HG03457 (cell line): Measurements from ENCODE around the gene SLC25A13.

Source experiments
- ATAC-seq: cut with Tn5 transposase; IDR thresholded peaks from one replicate; pipeline ENCODE4 v1.9.1; 2021; ENCODE audit warnings: moderate number of reproducible peaks; ENCODE audit not compliant: unreplicated experiment

SLC25A13 gene

DNA sequence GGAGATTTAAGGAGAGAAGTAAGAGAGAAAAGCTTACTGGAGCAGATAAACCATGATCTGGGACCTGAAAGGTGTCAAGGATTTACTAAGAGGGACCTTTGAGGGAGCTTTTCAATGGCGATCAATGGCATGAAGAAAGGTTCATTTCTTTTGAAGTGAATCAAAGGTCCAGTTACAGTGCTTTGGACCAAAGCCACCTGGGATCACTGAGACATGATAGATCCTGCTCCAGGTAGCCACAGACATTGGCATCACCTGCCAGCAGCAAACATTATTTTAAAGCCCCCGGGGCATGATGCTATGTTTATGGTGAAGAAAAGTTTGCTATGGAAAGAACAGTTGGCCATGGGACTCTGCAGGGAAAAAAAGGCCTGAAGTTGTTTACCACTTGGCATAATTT is 109.4 kb downstream of the SLC25A13 start:
- no peak for ATAC-seq

DNA sequence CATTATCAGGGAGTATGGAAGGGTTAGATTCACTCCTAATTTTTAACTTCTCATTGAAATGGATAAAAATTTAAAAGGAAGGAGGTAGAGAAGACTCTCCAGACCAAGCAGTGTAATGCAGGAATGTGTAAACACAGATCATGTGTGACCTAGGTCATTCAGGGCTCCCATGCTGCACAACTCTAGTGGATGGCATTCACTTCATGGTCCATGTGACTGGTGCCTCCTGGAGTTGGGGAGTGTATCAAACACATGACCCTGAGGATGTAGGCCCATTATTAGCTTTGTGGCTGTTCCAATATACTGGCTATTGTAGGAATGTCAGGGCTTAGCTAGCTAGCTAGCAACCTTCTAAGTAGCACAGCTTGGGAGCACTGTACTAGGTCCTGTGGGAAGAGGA is 109.9 kb downstream of the SLC25A13 start:
- ATAC-seq: no peak

DNA sequence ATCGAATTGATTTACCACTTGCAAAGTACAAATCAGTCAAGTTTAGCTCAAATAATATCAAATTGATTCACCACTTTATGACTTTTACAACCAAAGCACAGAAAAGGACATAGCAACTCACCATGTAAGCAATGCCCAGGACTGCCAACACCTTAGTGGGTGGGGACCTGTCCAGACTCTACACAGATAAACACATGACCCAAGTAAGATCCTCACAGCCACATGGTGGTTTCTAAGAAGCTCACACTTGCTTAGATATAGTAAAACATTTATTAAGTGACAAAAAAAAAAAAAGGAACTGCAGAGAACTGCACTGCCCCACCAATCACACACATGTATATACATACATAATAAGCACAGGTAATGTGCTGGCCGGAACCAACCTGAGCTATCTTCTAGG is 116.2 kb downstream of the SLC25A13 start:
- ATAC-seq: no peak

DNA sequence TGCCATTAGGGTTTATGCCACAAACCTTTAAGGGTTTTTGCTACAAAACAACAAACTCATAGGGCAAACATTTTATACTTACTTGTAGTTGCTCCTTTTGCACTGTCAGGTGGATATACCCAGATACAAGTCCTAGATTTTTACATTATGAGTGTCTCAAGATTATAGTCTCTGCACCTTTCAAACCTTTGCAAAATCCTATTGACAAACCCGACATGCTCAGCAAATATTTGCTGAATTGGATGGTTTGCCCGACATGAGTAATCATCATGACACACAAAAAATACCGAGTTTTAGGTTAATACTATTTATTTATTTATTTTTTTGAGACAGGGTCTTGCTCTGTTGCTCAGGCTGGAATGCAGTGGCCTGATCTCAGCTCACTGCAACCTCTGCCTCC is 117.3 kb downstream of the SLC25A13 start:
- no peak for ATAC-seq

DNA sequence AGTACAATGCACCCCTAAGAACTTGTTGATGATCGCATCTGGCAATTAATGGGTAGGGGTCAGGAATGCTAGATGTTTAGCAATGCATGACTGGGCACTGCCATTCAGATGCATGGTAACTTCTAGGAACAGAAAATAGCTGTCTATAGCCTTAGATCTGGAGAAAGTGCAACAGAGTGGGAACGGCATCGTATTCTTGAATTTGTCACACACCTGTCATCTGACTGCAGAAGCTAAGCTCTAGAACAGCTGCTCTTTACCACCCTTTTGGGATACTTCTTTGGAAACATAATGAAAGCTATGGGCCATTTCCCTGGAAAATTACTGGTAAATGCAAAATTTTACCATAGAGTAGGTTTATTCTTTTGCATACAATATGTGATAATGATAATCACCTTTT is 118.1 kb downstream of the SLC25A13 start:
- no peak for ATAC-seq

DNA sequence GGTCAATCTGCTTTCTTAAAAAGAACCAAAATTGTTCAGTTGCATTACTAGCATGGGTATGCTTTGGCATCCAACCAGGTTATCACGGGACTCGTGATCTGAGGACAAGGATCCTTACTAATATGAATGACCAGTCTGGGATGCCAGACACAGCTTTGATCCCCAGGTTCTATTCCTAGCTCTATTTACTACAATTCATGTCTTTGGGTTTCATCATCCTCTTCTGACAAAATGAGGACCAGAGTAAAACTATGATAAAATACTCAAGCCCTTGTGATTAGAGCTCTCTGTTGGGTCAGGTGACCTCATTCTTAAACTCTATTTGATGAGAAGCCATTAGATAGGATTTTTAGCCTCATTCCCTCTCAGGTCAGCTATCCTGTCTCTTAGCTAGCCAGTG is 119.8 kb downstream of the SLC25A13 start:
- no peak for ATAC-seq

DNA sequence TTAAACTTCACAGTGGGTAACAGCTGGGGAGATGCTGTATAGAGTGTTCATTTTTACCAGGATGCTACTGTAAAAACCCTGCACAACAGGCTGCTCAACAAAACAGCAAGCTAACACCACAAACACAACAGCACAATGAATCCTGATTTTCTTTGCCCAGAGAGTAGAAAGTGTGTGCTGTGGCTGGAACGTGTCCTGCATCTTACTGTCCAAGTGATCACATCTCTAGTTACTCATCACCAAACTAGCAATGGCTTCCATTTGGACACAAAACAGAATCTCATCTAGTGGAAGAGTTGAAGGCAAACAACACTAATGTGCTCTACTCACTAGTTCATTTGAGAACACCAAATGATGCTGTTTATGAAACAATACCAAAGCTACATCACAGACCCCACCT is 121.2 kb downstream of the SLC25A13 start:
- ATAC-seq: no peak

DNA sequence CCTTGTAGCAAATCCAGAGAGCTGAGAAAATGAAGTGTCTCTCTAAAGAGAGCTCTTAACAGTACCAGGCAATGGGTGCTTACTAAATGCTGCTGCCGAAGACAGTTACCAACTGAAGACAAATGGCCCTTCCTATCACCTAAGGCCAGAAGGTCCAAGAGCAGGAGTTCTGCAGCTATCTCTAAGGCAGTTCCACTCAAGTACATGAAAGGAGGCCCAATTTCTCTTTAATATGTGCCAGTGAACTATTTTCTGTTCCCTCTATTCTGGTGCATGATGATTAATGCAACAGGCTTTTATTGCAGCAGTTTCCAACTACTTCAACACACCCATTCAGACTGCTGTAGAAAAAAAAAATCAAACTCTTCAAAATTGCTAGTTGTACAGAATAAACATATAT is 122.5 kb downstream of the SLC25A13 start:
- no peak for ATAC-seq

DNA sequence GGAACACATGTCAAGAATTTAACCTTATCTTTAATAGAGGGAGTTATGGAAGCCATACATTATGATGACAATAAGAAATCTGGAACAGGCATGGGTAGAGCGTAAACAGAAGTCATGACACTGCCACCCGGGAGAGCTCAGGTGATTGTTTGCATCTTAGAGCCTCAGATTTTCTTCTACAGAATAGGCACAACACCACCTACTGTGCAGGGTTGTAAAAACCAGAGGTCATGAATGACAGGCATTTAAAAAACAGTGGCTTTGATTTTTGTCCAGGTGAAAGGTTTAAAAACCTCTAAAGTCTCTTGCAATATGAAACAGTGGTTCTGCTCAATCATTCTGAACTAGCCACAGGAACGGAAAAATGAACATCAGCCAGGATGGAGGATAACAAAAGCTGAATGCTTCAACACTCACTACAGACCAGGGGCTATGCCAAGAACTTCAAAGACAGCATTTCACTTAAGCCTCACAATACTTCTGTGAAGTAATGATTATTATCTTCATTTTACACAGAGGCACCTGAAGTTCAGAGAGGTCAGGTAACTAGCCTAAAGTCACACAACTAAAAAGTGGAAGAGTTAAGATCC is 123.8 kb downstream of the SLC25A13 start:
- no peak for ATAC-seq

DNA sequence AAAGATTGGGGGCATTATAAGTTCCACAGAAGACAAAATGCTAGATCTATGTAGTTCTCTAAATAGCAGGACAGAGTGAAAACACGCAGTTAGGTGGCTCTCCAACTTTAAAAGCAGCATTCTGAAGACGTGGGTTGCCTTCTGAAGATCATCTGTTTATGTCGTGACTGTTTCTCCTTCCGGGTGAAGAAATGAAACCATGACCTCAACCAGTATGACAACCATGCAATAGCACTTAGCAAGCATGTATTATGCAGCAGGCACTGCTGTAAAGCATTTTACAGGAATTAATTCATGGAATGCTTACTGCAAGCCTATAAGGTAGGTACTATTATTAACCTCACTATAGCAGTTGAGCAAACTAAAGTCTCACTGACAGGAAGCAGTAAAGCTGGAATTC is 125.2 kb downstream of the SLC25A13 start:
- ATAC-seq: no peak

DNA sequence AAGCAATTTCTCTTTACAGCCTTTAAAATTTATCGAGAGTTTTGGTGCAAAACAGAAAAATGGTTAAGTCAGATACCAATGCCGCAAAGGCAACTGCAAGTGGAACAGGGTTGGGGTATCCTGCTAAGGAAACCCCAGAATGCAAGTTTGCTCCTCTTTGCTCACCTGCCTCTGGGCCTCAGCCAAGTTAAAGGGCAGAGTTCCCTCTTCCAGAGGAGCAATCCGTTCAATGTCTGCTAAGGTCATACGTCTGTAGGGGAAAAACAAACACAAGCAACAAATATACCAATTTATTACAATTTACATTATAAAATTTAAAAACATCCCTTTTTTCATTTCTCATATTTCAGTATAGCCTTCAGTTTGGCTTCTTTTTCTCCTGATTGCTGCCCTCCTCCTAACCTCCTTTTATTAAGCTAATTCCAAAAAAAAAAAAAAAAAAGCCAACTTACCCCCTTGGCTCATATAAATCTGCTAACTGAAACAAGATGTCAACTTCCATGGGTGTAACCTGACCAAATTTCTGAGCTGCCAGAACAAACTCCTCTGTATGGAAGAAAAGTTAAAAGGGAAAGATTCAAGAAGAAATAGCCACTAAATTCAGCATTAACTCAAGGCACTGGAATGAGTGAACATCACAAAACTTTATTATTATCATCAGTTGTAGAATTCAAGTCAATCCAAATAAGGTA is 132.6 kb downstream of the SLC25A13 start:
- no peak for ATAC-seq

DNA sequence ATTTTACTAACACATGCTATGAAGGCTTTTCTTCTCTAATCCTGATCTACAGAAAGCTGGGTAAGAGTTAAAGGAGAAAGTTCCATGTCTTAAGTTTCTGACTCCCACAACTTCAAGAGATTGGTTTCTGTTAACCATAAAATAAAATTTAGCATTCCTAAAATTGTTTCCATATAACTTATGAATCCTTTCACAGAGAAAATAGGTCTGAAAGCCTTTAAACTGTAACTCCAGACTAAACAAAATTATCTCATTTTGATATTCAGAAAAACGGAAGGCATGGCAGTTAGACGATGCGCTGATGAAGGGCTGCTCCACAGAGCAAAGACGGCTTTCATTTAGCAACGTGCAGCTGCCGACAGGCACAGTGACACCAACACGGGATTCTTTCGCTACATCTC is 133.3 kb downstream of the SLC25A13 start:
- ATAC-seq: no peak

DNA sequence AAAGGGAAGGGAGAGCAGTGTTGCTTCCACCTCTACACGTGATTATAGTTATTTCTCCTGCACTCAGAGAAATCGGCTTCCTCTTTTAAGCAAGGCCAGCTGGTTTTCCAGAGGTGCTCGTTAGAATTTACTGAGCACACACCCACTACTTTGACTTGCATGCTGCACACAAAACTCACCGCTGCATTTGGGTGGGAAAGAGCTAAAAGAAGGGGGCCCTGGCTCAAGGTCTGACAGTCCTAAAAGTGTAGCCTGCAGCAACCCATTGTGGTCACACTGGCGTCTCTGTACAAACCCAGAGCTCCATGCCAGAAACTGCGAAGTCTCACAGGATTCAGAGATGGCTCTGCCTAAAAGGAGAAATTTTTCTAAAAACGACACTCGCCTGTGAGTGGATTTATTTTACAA is 133.7 kb downstream of the SLC25A13 start:
- no peak for ATAC-seq

DNA sequence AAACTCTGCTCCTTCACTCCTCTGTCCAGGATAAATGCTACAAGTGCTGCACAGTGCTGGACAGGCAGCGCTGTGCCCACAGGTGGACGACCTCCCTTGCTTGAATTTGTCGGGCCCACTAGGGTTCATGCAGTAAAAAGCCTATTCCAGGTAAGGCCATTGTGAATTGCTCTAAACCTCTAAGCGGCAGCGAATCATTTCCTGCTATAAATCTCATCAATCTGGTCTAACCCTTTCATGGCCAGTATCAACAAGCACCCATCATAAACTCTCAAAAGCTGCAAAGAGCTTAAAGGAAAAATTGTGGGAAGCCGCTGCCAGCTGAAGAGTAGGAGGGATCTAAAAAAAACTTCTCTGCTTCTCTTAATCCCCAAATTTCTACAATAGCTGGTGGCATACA is 134.2 kb downstream of the SLC25A13 start:
- ATAC-seq: no peak

DNA sequence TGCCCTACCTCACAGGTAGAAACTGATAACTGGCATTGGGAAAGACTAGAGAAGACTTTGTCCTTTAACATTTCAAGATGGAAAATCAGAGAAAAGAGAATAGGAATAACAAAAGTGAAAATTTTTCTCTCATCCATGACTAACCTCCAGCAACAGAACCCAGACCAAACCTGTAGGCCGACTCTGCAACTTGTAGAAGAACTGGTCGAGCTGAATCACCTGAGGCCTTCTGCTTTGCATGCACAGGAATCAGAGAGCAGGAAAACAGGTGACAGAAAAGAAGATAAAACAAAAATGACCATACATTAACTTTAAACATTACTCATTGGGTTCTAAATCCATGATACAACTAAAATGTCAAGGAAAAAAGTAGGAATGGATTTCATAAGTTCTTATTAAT is 137.1 kb downstream of the SLC25A13 start:
- ATAC-seq: no peak

DNA sequence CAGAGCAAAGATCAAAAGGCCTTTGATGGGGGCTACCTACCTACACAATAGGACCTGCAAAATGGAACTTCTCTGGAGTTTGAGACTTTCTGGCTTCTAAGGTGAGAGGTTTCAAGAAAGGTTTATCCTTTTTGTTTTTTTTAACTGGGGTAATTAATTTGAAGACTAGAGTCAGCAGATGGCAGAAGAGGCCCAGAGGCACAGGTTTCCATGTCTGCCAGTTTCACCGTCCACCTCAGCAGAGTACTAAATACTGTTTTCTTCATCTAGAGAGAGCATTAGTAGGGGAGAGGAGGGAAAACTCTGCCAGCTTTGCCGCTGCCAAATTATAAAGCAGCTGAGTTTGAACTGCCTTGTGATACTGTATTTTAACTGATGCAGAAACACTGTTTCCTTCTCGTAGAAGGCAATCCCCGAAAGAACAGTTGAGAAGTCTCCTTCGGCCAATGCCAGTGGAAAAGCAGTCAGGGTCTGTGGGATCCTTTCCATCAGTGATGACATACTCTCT is 138.7 kb downstream of the SLC25A13 start:
- ATAC-seq: no peak

DNA sequence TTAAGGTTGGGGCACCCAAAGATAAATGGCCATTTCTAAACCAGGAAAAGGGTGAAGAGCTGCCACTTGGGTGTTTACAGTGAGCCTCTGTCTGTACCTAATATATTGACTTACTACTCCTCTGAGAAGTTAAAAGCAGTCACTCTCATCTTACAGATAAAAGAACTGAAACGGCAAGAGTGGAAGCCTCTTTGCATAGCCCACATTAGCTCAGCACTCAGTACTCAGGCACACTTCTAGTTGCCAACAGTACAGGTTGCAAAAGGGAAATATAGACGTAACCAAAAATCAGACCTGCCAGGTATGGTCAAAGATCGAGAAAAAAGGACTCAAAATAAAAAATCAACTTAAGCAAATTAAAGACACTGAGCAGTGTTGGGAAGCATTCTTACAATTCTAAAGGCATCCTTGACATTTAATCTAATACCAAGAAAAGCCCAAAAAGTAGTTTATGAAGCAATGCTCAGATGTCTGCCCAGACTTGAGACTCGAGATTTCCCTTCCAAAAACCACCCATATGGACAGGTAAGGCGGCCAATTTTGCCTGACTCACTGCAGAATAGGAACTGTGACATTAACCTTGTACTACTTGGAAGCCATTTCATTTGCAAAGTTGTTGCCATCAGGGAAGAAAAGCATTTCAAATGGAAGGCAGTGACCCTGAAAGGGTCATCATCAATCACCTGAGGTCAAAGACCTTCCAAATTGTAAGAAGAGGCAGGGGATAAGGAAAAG is 139.3 kb downstream of the SLC25A13 start:
- no peak for ATAC-seq

DNA sequence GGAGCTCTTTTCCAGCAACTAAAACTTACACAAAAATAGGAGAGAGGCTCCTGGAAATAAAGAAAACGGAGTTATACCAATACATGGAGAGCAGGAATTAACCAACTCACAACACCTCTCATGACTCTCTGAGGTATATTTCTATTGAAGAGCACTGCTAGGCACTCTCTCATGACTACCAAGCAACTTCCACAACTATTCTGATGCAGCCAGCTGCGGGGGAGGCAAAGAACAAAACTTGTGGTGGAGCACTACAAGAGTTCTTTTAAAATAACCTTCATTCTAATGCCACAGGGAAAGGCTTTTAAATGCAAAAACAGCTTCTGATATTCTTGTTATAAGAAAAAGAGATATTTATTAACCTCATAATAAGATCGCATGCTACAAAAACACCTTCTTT is 140.7 kb downstream of the SLC25A13 start:
- ATAC-seq: no peak

DNA sequence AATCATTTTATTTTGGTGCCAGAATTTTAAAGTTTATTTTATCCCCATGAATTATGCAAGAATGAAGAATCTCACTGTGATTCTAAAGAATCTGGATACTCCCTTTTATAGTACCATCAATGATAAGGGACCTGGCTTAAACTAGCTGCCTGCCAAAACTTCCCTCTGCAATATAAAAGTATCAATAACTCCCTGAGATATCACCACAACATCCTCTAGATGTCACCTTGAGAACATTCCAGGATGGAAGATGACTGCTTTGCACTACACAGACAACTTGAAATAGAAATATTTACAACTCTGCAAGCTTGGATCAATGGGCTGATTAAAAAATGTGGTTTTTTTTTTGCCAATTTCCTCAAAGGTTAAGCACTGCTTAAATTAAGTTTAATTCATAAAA is 142.1 kb downstream of the SLC25A13 start:
- no peak for ATAC-seq

DNA sequence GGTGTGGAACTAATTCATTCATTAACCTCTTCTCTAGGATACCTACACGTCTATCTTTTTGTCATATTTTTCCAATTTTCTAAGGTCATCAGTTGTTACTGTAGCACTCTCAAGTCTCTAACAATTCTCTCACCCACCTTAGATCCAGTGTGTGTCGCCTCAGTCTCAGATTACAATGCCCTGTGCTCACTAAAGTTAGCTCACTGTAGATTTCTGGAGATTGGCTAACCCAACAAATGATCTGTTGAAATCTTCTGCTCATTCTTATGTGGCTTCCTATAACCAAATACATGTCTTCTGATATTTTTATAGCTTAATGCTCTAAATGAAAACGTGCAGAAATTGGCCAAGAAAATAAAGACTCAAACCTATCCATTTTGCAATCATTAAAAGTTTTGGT is 142.6 kb downstream of the SLC25A13 start:
- ATAC-seq: no peak

DNA sequence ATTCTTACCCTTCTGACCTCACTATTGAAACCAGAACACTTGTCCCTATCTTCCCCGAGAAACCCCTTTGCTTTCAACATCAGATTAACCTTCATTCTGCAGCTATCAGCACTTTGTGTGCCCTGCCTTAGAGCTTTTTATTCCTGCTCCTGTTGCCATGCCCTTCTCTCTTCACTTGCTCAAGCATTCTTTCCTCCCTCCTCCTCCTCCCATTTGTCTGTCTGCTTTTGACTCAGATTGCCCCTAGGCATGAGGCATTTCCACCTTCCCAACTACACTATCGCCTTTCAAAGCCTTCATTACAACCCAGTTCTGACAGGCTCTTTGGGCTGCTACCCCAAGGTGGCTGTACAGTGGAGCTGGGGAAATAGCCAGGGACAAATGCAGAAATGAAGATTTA is 143.3 kb downstream of the SLC25A13 start:
- no peak for ATAC-seq

DNA sequence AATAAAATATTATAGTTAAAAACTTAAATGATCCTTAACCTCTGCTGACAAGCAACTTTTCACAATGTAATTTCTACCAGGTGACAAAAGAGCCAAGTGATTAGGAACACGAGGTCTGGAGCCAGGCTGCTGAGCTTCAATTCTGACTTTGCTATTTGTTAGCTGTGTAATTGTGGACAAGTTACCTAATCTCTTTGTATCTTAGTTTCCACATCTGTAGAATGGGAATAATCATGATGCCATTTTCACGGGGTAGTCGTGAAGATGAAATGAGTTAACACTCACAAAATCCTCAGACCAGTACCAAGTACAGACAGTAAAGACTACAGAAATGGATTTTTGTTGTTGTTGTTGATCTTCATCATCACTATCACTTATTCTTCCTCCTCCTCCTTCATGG is 144.5 kb downstream of the SLC25A13 start:
- ATAC-seq: no peak
